ENCODE data around the gene MACROD2. TPM values are rescaled to one million over a fixed set of nuclear protein-coding genes. Genes with fewer than 3 reads are reported as not detected.

The MACROD2 gene
- total RNA-seq, 4 donors from 2014 or later: 10.0 to 24.0 (median 17.0) TPM

- DNase-seq (ENCODE audit: low spot score in 2 of 2): no peak
- TF ChIP-seq POLR2A (IDR thresholded peaks at IDR 0.05) (no peak), CTCF (IDR thresholded peaks at IDR 0.05) (no peak)
- no peak overlapping the region for H3K4me3 ChIP-seq (ENCODE audit: low read depth, poor library complexity, severe bottlenecking)
- WGBS, 2 donors: 95 to 96% methylated on average over 1 of the region's 1 CpG
- intact Hi-C loops (cut with DNase I; ENCODE audit: low total_unique reads): no loop called here
Observed at GRCh38 chr20:15143478-15143877, 1148.2 kb downstream of the MACROD2 start.

- intact Hi-C loops (cut with DNase I; ENCODE audit: low total_unique reads): no loop called here
- TF ChIP-seq CTCF (IDR thresholded peaks at IDR 0.05) (no peak), POLR2A (IDR thresholded peaks at IDR 0.05) (no peak)
- DNase-seq (ENCODE audit: low spot score in 2 of 2): no peak
- H3K4me3 ChIP-seq (ENCODE audit: low read depth, poor library complexity, severe bottlenecking): no peak overlapping the region
- WGBS, 2 donors: 49 to 52% methylated on average over 3 of the region's 3 CpGs
Observed at GRCh38 chr20:15144916-15145315, 1149.6 kb downstream of the MACROD2 start.

GRCh38 chr20:15146948-15147347 lies 1151.6 kb downstream of the MACROD2 start:
- 73 to 91% methylated on average over 2 of the region's 2 CpGs for WGBS, 2 donors

GRCh38 chr20:15154070-15154469 lies 1158.8 kb downstream of the MACROD2 start:
- no peak for DNase-seq (ENCODE audit: low spot score in 2 of 2)
- intact Hi-C loops (cut with DNase I; ENCODE audit: low total_unique reads): no loop called here
- 93% methylated on average over 2 of the region's 2 CpGs for WGBS, 2 donors
- no peak for TF ChIP-seq CTCF (IDR thresholded peaks at IDR 0.05)
- no peak for TF ChIP-seq POLR2A (IDR thresholded peaks at IDR 0.05)
- H3K4me3 ChIP-seq (ENCODE audit: low read depth, poor library complexity, severe bottlenecking): no peak overlapping the region

More at GRCh38 chr20:15146948-15147347, 1151.6 kb downstream of the MACROD2 start:
- no peak for DNase-seq (ENCODE audit: low spot score in 2 of 2)
- H3K4me3 ChIP-seq (ENCODE audit: low read depth, poor library complexity, severe bottlenecking): no peak overlapping the region
- intact Hi-C loops (cut with DNase I; ENCODE audit: low total_unique reads): no loop called here
- TF ChIP-seq CTCF (IDR thresholded peaks at IDR 0.05): no peak
- no peak for TF ChIP-seq POLR2A (IDR thresholded peaks at IDR 0.05)

GRCh38 chr20:15155848-15156401 lies 1160.6 kb downstream of the MACROD2 start:
- TF ChIP-seq CTCF (IDR thresholded peaks at IDR 0.05): no peak
- TF ChIP-seq POLR2A (IDR thresholded peaks at IDR 0.05): no peak
- no peak for DNase-seq (ENCODE audit: low spot score in 2 of 2)
- intact Hi-C loops (cut with DNase I; ENCODE audit: low total_unique reads): no loop called here

GRCh38 chr20:15158533-15158932 lies 1163.2 kb downstream of the MACROD2 start:
- no peak for DNase-seq (ENCODE audit: low spot score in 2 of 2)
- 44 to 71% methylated on average over 2 of the region's 2 CpGs for WGBS, 2 donors
- no peak for TF ChIP-seq POLR2A (IDR thresholded peaks at IDR 0.05)
- TF ChIP-seq CTCF (IDR thresholded peaks at IDR 0.05): no peak
- H3K4me3 ChIP-seq (ENCODE audit: low read depth, poor library complexity, severe bottlenecking): no peak overlapping the region
- intact Hi-C loops (cut with DNase I; ENCODE audit: low total_unique reads): no loop called here

More at GRCh38 chr20:15155848-15156401, 1160.6 kb downstream of the MACROD2 start:
- no peak overlapping the region for H3K4me3 ChIP-seq (ENCODE audit: low read depth, poor library complexity, severe bottlenecking)
